ENCODE results near the gene HOXC5.
A peak's percentile ranks its signal among the peaks of the same experiment; 100 is the strongest.
"Not testable (repeated sequence)": the region's sequence is repeated elsewhere in the genome, so short reads cannot be mapped to it uniquely, and the experiment has no call there.

Gene HOXC5

DNA sequence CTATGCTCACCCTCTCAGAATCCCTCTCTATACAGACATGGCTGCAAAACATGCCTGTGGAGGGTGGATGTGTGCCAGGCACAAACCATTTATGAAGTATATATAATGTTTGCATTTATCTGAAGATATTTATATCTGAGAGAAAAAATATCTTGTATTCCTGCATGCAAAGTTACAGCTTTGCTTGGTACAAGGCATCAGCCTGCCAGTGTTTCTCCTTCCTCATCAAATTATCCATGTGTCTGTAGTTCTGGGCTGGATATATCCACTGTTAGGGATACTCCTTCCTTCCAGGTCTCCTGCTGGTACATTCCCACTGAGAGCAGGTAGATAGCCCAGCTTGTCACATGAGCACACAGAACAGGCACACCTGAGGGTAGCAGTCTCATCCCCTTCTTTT, 32.8 kb downstream of the HOXC5 start:
- DNase-seq (ENCODE audit: low read depth in 2 of 2) = no peak

DNA sequence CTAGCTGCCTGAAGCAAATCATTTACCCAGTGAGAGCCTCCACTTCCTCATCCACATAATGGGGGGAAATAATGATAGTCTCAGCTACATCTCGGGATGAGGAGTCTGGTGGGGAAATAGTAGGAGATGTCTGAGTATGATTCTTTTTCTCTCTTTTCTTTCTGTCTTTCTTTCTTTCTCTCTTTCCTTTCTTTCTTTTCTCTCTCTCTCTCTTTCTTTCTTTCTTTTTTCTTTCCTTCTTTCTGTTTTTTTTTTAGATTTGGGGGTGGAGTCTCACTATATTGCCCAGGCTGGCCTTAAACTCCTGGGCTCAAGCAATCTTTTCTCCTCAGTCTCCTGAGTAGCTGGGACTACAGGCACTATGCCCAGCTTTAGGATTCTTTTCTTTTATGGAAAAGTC, 33.6 kb downstream of the HOXC5 start:
- no peak for DNase-seq (ENCODE audit: low read depth in 2 of 2)

DNA sequence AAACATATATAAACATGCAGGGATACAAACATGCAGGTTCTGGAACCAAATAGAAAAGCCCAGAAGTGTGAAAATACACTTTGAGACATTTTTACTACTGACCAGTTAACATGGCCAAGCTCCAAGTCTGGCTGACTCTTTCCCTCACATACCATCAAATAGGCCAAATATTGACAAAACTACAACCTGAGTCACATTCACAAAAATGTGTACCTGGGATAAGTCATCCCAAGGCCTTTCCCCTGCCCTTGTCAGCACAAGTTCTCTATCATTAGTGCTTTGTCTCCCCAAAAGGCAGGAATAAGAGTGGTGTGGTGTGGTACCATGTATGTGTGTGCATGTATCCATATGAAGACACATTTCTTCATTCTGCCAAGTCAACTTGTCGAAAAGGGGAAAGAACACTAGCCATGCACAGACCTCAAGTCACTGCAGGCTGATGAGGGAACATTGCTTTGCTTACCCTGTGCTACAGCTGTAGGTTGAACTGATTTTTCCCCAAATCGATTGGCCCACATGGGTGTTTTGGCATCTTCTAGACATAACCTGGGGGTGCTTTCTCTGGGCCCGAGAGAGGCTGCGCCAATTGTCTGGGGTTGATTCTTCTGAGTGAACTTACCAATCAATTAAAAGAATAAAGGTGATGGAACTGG, 35.7 kb downstream of the HOXC5 start:
- no peak for DNase-seq (ENCODE audit: low read depth in 2 of 2)

DNA sequence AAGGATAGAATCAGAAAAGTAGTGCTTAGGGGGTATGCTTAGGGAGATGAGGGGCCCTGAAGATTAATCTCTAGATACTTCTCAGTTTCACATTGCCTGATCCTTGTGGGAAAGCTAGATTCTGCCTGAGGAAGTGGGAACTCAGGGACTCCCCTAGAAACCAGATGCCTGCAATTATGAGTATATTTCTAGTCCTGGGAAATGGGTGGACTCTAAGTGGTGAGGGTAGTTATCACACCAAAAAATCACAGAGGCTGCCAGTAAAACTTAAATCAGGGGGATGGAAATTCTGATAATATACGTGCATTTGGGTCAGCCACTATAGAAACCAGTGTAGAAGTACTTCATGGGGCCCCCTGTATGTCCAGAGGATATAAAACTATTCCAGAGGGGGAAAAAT, 39.1 kb downstream of the HOXC5 start:
- DNase-seq (ENCODE audit: low read depth in 2 of 2) = no peak

DNA sequence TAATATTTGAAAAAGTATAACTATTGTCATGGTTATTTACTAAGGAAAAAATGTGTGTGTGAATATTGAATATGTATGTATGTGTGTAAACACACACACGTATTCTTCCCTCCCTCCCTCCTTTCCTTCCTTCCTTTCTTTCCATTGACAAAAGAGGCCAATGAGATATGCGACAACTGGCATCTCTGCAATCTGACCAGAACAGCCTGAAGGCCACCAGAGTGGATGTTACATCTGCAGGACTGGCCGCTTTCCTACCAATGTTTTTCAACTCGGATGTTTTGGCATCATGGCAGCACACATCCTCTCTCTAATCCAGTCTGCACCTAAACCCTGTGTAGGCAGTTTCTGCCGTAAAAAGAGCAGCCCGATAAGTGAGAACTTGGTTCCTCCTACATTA, 41.5 kb downstream of the HOXC5 start:
- no peak for DNase-seq (ENCODE audit: low read depth in 2 of 2)

DNA sequence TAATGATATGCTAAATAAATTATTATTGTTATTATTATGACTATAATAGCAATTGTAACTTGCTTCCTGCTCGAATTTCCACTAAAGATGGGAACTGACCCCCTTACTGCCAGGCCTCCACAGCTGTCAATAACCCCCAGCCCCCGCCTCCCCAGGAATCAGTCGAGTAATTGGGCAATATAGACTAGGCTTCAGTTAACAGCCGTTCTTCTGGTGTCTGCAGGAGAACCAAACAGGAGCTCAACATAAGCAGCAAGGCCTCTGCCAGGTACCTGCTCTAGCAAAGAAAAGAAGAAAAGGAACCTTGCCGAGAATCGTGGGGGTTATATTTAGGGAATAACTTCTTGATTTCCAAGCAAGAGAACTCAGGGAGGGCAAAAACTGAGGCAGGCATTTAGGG, 42.6 kb downstream of the HOXC5 start:
- DNase-seq (ENCODE audit: low read depth in 2 of 2) = no peak

DNA sequence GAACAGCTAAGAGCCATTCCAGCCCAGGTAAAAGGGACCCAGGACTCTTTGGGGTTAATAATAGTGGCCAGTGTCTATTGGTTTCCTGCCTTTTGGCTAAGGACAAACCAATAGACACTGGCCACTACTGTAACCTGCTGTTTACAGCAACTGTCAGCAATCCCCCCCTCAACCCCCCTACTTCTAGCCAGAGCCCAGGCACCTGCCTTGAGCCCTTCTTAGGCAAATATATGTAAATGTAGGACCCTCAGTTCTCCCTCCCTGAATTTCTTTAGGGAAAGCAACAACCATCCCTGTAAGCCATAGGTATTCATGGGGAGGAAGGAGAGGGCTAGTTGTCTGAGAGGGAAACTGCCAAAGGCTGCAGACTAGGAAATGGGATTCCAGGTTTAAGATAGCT, 43.1 kb downstream of the HOXC5 start:
- no peak for DNase-seq (ENCODE audit: low read depth in 2 of 2)

DNA sequence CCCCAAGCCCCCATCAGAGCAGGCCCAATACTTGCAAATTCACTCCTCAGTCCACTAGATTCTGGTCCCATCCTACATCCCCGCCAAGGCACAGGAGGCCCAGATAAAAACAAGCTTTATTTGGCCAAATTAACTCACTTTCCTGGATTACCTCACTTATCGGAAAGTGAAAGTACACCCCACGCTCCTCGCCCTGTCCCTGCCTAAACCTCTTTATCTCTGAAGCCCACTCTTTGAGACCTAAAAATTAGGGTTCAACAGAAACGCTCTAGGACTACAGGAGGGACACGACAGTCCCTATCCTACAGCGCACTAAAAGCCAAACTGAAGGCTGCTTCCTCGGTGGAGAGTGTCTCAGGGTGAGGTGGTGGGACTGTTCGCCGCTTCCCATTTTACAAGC, 45.0 kb downstream of the HOXC5 start:
- DNase-seq (ENCODE audit: low read depth in 2 of 2) = not testable (repeated sequence)

DNA sequence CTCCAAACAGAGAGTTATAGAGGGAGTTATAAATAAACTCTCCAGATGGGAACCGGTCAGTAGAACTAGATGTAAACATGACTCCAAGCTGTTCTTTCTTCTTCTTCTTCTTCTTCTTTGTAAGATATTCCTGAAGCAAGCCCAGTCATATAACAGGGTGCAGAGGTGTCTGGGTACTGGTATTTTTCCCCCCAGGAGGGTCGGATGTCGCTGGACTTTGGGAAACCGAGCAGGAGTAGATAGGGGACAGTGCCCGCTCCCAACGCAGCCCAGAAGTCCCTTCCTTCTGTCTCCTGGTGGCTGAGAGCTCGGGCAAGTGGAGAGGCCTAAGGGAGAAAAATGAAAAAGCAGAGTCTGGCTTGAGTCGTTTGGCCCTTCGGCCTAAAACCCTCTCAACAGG, 46.3 kb downstream of the HOXC5 start:
- not testable (repeated sequence) for DNase-seq (ENCODE audit: low read depth in 2 of 2)

DNA sequence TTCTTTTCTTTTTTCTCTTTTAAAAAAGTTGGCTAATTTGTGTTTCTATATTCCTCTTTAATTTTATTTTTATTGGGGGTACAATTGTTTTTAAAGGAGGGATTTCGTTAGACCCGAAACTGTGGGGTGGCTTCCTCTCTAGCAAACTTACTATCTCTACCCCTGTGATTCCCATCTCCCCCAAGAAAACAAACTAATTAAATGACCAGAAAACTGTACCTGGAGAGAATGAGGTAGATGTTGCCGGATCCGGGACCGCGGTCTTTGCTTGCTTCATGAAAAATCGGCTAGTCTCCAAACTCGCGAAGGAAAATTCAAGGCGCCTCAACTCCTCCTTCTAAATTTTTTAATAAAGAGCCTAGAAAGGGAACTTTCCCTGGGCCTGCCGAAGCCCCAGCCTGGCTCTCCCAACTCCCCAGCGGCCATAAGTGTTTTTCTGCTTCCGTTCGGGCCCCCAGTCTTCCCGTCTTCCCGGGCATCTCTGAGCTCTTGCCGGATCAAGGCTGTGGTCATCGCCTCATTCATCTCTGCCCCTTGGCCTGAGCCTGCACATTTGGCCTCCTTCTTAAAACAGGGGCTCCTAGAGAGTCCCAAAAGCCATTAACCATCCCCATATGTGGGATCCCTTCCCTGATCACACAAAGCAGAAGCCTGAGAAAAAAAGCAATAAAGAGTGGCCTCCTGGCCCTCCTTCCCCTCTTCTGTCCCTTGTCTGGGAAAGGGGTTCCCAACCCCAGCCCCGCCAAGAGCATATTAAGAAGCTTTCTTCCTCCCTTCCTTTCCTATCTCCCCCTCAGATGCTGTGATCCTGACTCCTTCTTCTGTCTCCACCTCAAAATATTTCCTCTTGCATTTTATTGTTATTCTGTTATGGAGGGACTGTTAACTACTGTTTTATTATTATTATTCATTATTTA, 47.4 kb downstream of the HOXC5 start:
- not testable (repeated sequence) for DNase-seq (ENCODE audit: low read depth in 2 of 2)

DNA sequence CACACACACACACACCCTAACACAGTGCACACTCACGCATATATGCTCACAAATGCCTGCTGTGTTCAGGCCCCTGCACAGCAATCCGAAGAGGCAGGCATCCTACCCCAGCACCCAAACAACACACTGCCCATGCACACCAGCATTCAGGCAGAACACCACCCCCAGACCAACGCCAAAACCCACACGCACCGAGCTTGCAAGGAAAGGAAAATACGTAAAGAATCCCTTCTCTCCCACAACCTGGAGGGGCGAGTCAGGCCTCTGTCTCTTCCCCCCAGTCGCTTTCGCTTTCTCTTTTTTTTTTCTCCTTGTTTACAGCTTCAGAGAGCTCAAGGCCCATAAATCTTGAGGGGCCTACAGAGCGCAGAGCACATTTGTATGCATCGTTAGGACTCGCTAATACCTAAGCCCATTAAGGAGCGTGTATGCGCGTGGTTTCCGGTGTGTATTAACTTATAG, 48.2 kb downstream of the HOXC5 start:
- DNase-seq (ENCODE audit: low read depth in 2 of 2) = not testable (repeated sequence)

DNA sequence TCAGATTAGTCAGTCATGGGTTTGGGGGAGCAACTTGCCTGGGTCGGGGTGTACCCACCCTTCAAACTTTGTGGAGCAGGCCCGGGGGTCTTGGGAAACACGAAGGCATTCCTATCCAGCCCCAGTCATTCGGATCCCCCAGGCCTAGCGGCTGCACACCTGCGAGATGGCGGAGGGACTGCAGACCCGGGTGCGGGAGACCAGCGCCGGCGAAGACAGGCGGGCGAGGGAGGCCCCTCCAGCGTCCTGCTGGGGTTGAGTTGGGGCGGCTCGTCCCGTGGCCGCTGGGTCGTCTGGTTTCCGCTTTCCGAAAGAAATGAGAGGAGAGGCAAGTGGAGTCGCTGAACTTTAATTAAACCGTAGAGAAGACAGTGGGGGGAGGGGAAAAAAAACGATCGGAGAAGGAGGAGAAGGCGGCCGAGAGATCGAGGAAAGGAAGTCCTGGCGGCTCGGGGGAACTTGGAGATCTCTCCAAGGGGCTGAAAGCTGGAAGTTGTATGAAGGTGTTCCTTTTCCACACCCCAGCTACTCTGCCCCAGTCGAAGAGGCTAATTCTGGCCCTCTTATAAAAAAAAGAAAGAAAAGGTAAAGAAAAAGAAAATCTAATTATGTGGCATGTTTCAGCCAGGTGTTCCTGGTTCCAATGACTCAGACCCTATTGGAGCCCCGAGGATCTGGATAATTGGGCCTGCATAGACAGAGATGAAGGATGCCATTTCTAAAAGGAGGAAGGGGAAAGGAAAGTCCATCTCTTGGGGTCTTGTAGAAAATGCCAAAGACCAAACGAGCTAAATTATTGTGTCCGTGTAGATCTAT, 48.9 kb downstream of the HOXC5 start:
- peak in 1 of 2 donors; percentile 13 for DNase-seq (ENCODE audit: low read depth in 2 of 2)

DNA sequence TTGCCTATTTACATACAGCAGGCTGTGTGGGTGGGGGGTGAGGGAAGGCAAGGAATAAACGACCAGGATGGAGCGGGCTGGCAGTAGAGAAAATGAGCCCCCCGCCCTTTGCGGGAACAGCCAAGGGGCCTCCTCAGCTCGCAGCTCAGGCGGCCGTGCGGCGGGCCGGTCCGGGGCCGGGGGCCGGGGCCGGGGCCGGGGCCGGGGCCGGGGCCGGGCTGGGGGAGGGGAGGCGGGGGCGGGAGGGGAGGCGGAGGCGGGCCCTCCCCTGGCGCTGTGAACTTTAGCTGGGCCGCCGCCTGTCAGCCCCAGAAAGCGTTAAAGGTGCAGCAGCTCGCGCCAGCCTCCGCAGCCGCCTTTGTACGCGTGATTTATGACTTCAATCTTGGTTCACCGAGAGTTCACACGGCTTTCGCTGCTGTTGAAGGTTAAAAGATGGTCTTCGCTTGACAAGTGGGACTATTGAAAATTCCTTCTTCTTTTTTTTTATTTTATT, 49.6 kb downstream of the HOXC5 start:
- DNase-seq (ENCODE audit: low read depth in 2 of 2) = peak; percentile 12 to 22
